Germinal center (tissue), 1 donor: Measurements from ENCODE around the gene CELSR1.
"Not testable (repeated sequence)": the region's sequence is repeated elsewhere in the genome, so short reads cannot be mapped to it uniquely, and the experiment has no call there.

Experiments
- DNase-seq: peaks from one replicate; pipeline ENCODE4 v3.0.0; 2012; ENCODE audit warnings: mixed read lengths, low spot score

The CELSR1 gene

GRCh38 chr22:46533070-46533833, 4.2 kb downstream of the CELSR1 start:
- DNase-seq: no peak

GRCh38 chr22:46532416-46532815, 5.0 kb downstream of the CELSR1 start:
- no peak for DNase-seq

GRCh38 chr22:46531581-46532175, 5.7 kb downstream of the CELSR1 start:
- DNase-seq: no peak

- DNase-seq: no peak
Observed at GRCh38 chr22:46528121-46528610, 9.3 kb downstream of the CELSR1 start.

- DNase-seq: no peak
Observed at GRCh38 chr22:46526244-46526839, 11.1 kb downstream of the CELSR1 start.

GRCh38 chr22:46525389-46526243, 11.8 kb downstream of the CELSR1 start:
- no peak for DNase-seq

- no peak for DNase-seq
Observed at GRCh38 chr22:46524203-46524740, 13.1 kb downstream of the CELSR1 start.

GRCh38 chr22:46522797-46523196, 14.6 kb downstream of the CELSR1 start:
- no peak for DNase-seq

GRCh38 chr22:46521994-46522393, 15.4 kb downstream of the CELSR1 start:
- DNase-seq: no peak

- DNase-seq: no peak
Observed at GRCh38 chr22:46520880-46521279, 16.5 kb downstream of the CELSR1 start.

- DNase-seq: no peak
Observed at GRCh38 chr22:46519377-46519776, 18.0 kb downstream of the CELSR1 start.

- no peak for DNase-seq
Observed at GRCh38 chr22:46518542-46519325, 18.7 kb downstream of the CELSR1 start.

GRCh38 chr22:46518038-46518437, 19.4 kb downstream of the CELSR1 start:
- no peak for DNase-seq

GRCh38 chr22:46517255-46517761, 20.1 kb downstream of the CELSR1 start:
- no peak for DNase-seq

- no peak for DNase-seq
Observed at GRCh38 chr22:46516638-46517037, 20.8 kb downstream of the CELSR1 start.

GRCh38 chr22:46516112-46516487, 21.3 kb downstream of the CELSR1 start:
- DNase-seq: not testable (repeated sequence)

GRCh38 chr22:46515208-46516111, 22.0 kb downstream of the CELSR1 start:
- DNase-seq: no peak

- DNase-seq: no peak
Observed at GRCh38 chr22:46514592-46515207, 22.7 kb downstream of the CELSR1 start.

- DNase-seq: no peak
Observed at GRCh38 chr22:46513908-46514550, 23.4 kb downstream of the CELSR1 start.
